Thoracic aorta (tissue), 2 donors: Measurements from ENCODE around the gene FAM184A. TPM values are rescaled to one million over a fixed set of nuclear protein-coding genes. Genes with fewer than 3 reads are reported as not detected.

Experiments
- ATAC-seq: fragments of 150-250 bp; one replicate; pipeline ENCODE4 v1.8.0; 2017; ENCODE audit warnings: low read depth; ENCODE audit not compliant: insufficient number of reproducible peaks, low FRiP score
- DNase-seq: peaks from one replicate; pipeline ENCODE4 v3.0.0-alpha.2; 2020; ENCODE audit warnings: low spot score
- H3K27ac ChIP-seq, 2 donors: fragments of 200-600 bp; sonication (generic); 1 replicate in 1 of 2; 2 replicates in 1 of 2; pipeline ENCODE4 v1.5.1; 2016; ENCODE audit warnings: mild to moderate bottlenecking in 2 of 2, moderate library complexity in 2 of 2
- H3K27me3 ChIP-seq: fragments of 200-600 bp; sonication (generic); replicated peaks from 2 replicates; pipeline ENCODE4 v1.6.0; 2016; ENCODE audit warnings: mild to moderate bottlenecking; ENCODE audit not compliant: insufficient read depth
- H3K36me3 ChIP-seq: fragments of 200-600 bp; sonication (generic); one replicate; pipeline ENCODE4 v1.5.1; 2016
- H3K4me1 ChIP-seq, 2 donors: fragments of 200-600 bp; sonication (generic); 1 replicate in 1 of 2; 2 replicates in 1 of 2; pipeline versions ENCODE4 v1.5.1 to v1.6.0; 2016; ENCODE audit warnings: low read depth in 2 of 2, mild to moderate bottlenecking in 1 of 2; ENCODE audit not compliant: control insufficient read depth in 1 of 2
- H3K4me3 ChIP-seq: fragments of 200-600 bp; sonication (generic); 2 replicates; pipeline ENCODE4 v1.5.1; 2016; ENCODE audit warnings: mild to moderate bottlenecking
- H3K9me3 ChIP-seq: fragments of 200-600 bp; sonication (generic); 2 replicates; pipeline ENCODE4 v1.5.1; 2016
- CTCF ChIP-seq: fragments of 200-600 bp; sonication (generic); IDR thresholded peaks from one replicate; pipeline ENCODE4 v1.5.1; 2019; ENCODE audit warnings: antibody characterized with exemption
- total RNA-seq, 2 donors: library from RNA; depleted of rRNA; stranded (reverse); fragments of >200 nt; gene quantifications; one replicate each; pipeline versions ENCODE4 v1.1.0 to v1.2.3, GENCODE V29; 2016

Gene FAM184A
- total RNA-seq, 2 donors from 2014 or later, result 0.54 to 7.5 TPM

GRCh38 chr6:119052987-119053386 lies 25.5 kb downstream of the FAM184A start:
- ATAC-seq, result no peak
- Histone ChIP-seq H3K9me3 (no peaks in the 10 kb centered on the region), H3K4me1 (no peaks in the 10 kb centered on the region), H3K27ac (no peak overlapping the region), H3K27me3 (no peaks in the 10 kb centered on the region), H3K4me3 (no peak overlapping the region), H3K36me3 (no peaks in the 10 kb centered on the region)
- no peak for DNase-seq
- no peak for TF ChIP-seq CTCF

DNA sequence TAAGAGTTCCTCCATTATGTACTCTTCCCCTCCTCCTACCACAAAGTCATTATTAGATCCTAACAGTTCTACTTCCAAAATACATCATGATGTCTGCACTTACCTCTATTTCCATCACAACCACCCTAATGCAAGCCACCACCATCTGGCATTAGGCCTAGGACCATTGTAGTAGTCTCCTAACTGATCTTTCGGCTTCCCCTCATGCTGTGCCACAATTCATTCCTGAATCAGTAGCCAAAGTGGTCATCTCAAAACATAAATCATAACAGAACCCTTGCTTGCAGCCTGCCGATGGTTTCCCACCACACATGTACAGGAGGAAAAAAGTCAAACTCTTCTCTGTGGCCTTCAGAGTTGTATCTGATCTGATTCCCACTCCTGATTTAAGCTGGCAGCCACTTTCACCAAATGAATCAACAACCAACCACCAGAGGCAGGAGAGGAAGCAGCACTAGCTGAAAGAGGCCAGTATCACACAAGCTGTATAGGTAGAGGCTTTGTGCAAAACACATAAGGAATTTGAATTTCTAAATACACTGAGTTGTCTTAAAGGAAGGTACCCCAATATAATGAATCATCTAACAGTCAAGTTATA lies 26.1 kb downstream of the FAM184A start:
- Histone ChIP-seq H3K4me3 (no peak overlapping the region), H3K4me1 (no peaks in the 10 kb centered on the region), H3K36me3 (no peaks in the 10 kb centered on the region), H3K27ac (no peak overlapping the region), H3K27me3 (no peaks in the 10 kb centered on the region), H3K9me3 (no peaks in the 10 kb centered on the region)
- ATAC-seq, result no peak
- DNase-seq, result no peak
- TF ChIP-seq CTCF, result no peak

GRCh38 chr6:119044255-119044654 lies 34.2 kb downstream of the FAM184A start:
- no peak for ATAC-seq
- H3K9me3 ChIP-seq, result no peaks in the 10 kb centered on the region
- no peak overlapping the region for H3K27ac ChIP-seq
- no peaks in the 10 kb centered on the region for H3K27me3 ChIP-seq
- no peaks in the 10 kb centered on the region for H3K36me3 ChIP-seq
- DNase-seq, result no peak
- H3K4me3 ChIP-seq, result no peak overlapping the region
- TF ChIP-seq CTCF, result no peak
- H3K4me1 ChIP-seq, result no peaks in the 10 kb centered on the region

GRCh38 chr6:119043783-119044182 lies 34.7 kb downstream of the FAM184A start:
- DNase-seq, result no peak
- Histone ChIP-seq H3K27ac (no peak overlapping the region), H3K27me3 (no peaks in the 10 kb centered on the region), H3K9me3 (no peaks in the 10 kb centered on the region), H3K36me3 (no peaks in the 10 kb centered on the region), H3K4me3 (no peak overlapping the region), H3K4me1 (no peaks in the 10 kb centered on the region)
- TF ChIP-seq CTCF, result no peak
- ATAC-seq, result no peak

DNA sequence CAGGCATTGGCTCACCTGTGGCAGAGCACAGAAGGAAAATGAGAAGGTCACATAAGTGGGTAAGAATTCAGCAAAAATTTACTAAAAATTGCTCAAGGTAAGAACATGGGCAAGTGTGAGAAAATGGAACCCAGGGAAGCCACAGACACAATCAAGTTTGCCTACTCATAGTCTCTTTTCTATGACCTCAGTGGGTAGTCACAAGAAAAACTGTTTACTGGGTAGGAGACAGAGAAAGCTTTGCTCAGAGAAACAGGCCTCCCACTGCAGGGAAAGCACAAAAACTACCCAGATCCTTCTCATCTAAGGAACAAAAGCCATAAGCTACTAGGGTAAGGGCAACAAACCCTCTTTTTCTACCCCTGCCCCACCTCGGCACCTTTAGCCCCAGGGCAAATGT lies 35.2 kb downstream of the FAM184A start:
- no peak for TF ChIP-seq CTCF

More for the DNA sequence above, 35.2 kb downstream of the FAM184A start:
- ATAC-seq (no peak), DNase-seq (no peak)
- H3K27ac ChIP-seq, result no peak overlapping the region
- no peaks in the 10 kb centered on the region for H3K9me3 ChIP-seq
- no peak overlapping the region for H3K4me3 ChIP-seq
- H3K27me3 ChIP-seq, result no peaks in the 10 kb centered on the region
- no peaks in the 10 kb centered on the region for H3K36me3 ChIP-seq
- no peaks in the 10 kb centered on the region for H3K4me1 ChIP-seq
